ENCODE measurements around the gene ESD.
A peak's percentile ranks its signal among the peaks of the same experiment; 100 is the strongest.
"Not testable (repeated sequence)": the region's sequence is repeated elsewhere in the genome, so short reads cannot be mapped to it uniquely, and the experiment has no call there.

The ESD gene

GRCh38 chr13:46796129-46796514, 839 bp downstream of the ESD start:
- peak overlapping the region; percentile 79 for H3K4me3 ChIP-seq (ENCODE audit: low read depth, low read length)

- no peak overlapping the region for H3K4me3 ChIP-seq (ENCODE audit: low read depth, low read length)
Observed at GRCh38 chr13:46795321-46795720, 1.6 kb downstream of the ESD start.

GRCh38 chr13:46783504-46783903, 13.5 kb downstream of the ESD start:
- H3K4me3 ChIP-seq (ENCODE audit: low read depth, low read length) = no peak overlapping the region

GRCh38 chr13:46782691-46783090, 14.3 kb downstream of the ESD start:
- H3K4me3 ChIP-seq (ENCODE audit: low read depth, low read length) = no peak overlapping the region

- H3K4me3 ChIP-seq (ENCODE audit: low read depth, low read length) = no peak overlapping the region
Observed at GRCh38 chr13:46782066-46782465, 14.9 kb downstream of the ESD start.

- H3K4me3 ChIP-seq (ENCODE audit: low read depth, low read length) = no peak overlapping the region
Observed at GRCh38 chr13:46778890-46779289, 18.1 kb downstream of the ESD start.

- no peak overlapping the region for H3K4me3 ChIP-seq (ENCODE audit: low read depth, low read length)
Observed at GRCh38 chr13:46778095-46778494, 18.9 kb downstream of the ESD start.

GRCh38 chr13:46775385-46776107, 21.4 kb downstream of the ESD start:
- no peak overlapping the region for H3K4me3 ChIP-seq (ENCODE audit: low read depth, low read length)

GRCh38 chr13:46773541-46773940, 23.4 kb downstream of the ESD start:
- no peak overlapping the region for H3K4me3 ChIP-seq (ENCODE audit: low read depth, low read length)

GRCh38 chr13:46771693-46772092, 25.3 kb downstream of the ESD start:
- H3K4me3 ChIP-seq (ENCODE audit: low read depth, low read length) = no peak overlapping the region

- not testable (repeated sequence) for H3K4me3 ChIP-seq (ENCODE audit: low read depth, low read length)
Observed at GRCh38 chr13:46769925-46770324, 27.0 kb downstream of the ESD start.

GRCh38 chr13:46761866-46762265, 35.1 kb downstream of the ESD start:
- H3K4me3 ChIP-seq (ENCODE audit: low read depth, low read length) = no peak overlapping the region

GRCh38 chr13:46761174-46761573, 35.8 kb downstream of the ESD start:
- no peak overlapping the region for H3K4me3 ChIP-seq (ENCODE audit: low read depth, low read length)

- no peak overlapping the region for H3K4me3 ChIP-seq (ENCODE audit: low read depth, low read length)
Observed at GRCh38 chr13:46759846-46760245, 37.1 kb downstream of the ESD start.

- H3K4me3 ChIP-seq (ENCODE audit: low read depth, low read length) = no peak overlapping the region
Observed at GRCh38 chr13:46757640-46758039, 39.3 kb downstream of the ESD start.

GRCh38 chr13:46756977-46757376, 40.0 kb downstream of the ESD start:
- no peak overlapping the region for H3K4me3 ChIP-seq (ENCODE audit: low read depth, low read length)

- H3K4me3 ChIP-seq (ENCODE audit: low read depth, low read length) = not testable (repeated sequence)
Observed at GRCh38 chr13:46755508-46755907, 41.5 kb downstream of the ESD start.

- no peak overlapping the region for H3K4me3 ChIP-seq (ENCODE audit: low read depth, low read length)
Observed at GRCh38 chr13:46754812-46755211, 42.1 kb downstream of the ESD start.

- no peak overlapping the region for H3K4me3 ChIP-seq (ENCODE audit: low read depth, low read length)
Observed at GRCh38 chr13:46753917-46754316, 43.0 kb downstream of the ESD start.

- no peak overlapping the region for H3K4me3 ChIP-seq (ENCODE audit: low read depth, low read length)
Observed at GRCh38 chr13:46753137-46753536, 43.8 kb downstream of the ESD start.

- no peak overlapping the region for H3K4me3 ChIP-seq (ENCODE audit: low read depth, low read length)
Observed at GRCh38 chr13:46751811-46752635, 44.9 kb downstream of the ESD start.

GRCh38 chr13:46749951-46750350, 47.0 kb downstream of the ESD start:
- no peak overlapping the region for H3K4me3 ChIP-seq (ENCODE audit: low read depth, low read length)

Measured in iPS-11a (cell line).